Astrocyte of the spinal cord (primary cell): Measurements from ENCODE around the gene TRAPPC10.
A peak's percentile ranks its signal among the peaks of the same experiment; 100 is the strongest.

Source experiments
- DNase-seq: peaks from one replicate; pipeline ENCODE4 v3.0.0; 2011; ENCODE audit warnings: low read depth, low spot score
- H3K4me3 ChIP-seq: 2 replicates; pipeline ENCODE4 v1.5.1; 2011; ENCODE audit warnings: low read depth, mild to moderate bottlenecking, low read length, moderate library complexity
- in situ Hi-C: cut with HindIII; loops from 2 replicates; pipeline ENCODE4 v1.10.0; 2017; ENCODE audit warnings: low sequenced_read_pairs
- TF ChIP-seq, protein P1 (sequence below): IDR thresholded peaks from 2 replicates; pipeline ENCODE4 v1.5.1; 2012; ENCODE audit warnings: low read depth, mild to moderate bottlenecking, low read length, inconsistent platforms

TRAPPC10 gene

DNA sequence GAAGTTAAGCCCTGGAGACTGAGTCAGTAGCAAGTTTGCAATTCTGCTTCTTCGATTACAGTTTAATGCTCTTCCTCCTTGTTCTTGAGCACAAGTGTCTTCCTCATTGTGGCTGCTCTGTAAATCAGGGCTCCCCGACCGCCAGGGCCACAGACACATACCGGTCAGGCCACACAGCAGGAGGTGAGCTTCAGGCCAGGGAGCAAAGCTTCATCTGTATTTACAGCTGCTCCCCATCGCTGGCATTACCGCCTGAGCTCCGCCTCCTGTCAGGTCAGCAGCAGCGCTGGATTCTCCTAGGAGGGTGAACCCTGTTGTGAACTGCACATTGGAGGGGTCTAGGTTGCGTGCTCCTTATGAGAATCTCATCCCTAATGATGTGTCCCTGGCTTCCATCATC is 1.7 kb upstream of the TRAPPC10 start:
- H3K4me3 ChIP-seq: no peak overlapping the region
- TF ChIP-seq, protein P1, sequence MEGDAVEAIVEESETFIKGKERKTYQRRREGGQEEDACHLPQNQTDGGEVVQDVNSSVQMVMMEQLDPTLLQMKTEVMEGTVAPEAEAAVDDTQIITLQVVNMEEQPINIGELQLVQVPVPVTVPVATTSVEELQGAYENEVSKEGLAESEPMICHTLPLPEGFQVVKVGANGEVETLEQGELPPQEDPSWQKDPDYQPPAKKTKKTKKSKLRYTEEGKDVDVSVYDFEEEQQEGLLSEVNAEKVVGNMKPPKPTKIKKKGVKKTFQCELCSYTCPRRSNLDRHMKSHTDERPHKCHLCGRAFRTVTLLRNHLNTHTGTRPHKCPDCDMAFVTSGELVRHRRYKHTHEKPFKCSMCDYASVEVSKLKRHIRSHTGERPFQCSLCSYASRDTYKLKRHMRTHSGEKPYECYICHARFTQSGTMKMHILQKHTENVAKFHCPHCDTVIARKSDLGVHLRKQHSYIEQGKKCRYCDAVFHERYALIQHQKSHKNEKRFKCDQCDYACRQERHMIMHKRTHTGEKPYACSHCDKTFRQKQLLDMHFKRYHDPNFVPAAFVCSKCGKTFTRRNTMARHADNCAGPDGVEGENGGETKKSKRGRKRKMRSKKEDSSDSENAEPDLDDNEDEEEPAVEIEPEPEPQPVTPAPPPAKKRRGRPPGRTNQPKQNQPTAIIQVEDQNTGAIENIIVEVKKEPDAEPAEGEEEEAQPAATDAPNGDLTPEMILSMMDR: no peak
- in situ Hi-C loops: no loop called here
- peak; percentile 22 for DNase-seq

DNA sequence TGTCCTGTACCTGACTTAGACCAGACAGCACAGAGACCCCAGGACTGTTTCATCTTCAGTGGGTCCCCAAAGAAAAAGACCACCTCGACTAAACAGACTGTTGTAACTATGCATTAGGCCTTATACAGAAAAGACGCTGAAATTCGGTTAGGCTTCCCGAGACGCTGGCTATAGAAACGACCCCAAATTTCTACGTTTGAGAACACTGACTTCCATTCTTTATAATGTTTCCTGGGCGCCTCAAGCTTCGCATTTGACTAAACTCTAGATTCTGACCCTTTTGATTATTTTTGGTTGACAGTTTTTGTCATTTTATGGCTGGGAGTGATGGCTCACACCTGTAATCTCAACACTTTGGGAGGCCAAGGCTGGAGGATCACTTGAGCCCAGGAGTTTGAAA is 986 bp upstream of the TRAPPC10 start:
- in situ Hi-C loops: no loop called here
- peak overlapping the region; percentile 66 for H3K4me3 ChIP-seq
- TF ChIP-seq, protein P1: no peak
- no peak for DNase-seq

DNA sequence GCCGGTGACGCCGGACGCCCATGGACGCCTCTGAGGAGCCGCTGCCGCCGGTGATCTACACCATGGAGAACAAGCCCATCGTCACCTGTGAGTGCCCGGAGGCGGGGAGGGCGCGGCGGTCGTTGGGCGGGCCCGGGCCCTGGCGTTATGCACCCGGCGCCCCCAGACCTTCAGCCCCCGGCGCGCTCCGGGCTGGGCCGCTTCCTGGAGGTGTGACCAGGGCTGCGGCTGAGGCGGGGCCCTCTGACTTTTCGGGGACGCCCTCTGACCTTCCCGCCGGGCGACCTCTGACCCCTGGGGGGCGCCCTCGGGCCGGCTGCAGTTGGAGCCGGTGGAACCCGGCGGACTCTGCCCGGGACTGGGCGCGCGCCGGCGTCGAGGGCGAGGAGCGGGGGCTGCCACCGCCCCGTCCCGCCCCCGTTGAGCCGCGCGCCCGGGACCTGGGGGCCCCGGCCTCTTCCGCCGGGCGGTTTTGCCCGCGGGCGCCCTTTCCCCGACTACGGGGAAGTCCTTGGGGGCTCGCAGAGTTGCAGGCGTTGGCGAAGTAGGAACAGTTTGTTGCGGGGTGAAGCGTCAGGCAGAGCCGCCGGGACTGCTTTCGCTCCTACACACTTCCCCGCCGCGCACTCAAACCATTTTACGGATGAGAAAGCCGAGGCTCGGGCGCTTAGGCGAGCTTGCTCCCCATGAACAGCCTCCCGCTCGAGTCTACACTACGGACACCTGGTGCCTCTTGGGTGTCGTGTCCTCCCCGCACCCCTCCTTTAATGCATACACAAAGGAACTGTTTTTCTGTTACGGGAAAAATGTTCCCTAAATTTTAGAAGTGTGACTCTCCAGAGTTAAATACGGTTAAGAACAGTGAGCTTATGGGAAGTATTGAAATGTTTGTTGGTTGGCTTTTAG is 618 bp downstream of the TRAPPC10 start:
- in situ Hi-C loops: no loop called here
- TF ChIP-seq, protein P1: no peak
- peak overlapping the region; percentile 55 for H3K4me3 ChIP-seq
- no peak for DNase-seq

DNA sequence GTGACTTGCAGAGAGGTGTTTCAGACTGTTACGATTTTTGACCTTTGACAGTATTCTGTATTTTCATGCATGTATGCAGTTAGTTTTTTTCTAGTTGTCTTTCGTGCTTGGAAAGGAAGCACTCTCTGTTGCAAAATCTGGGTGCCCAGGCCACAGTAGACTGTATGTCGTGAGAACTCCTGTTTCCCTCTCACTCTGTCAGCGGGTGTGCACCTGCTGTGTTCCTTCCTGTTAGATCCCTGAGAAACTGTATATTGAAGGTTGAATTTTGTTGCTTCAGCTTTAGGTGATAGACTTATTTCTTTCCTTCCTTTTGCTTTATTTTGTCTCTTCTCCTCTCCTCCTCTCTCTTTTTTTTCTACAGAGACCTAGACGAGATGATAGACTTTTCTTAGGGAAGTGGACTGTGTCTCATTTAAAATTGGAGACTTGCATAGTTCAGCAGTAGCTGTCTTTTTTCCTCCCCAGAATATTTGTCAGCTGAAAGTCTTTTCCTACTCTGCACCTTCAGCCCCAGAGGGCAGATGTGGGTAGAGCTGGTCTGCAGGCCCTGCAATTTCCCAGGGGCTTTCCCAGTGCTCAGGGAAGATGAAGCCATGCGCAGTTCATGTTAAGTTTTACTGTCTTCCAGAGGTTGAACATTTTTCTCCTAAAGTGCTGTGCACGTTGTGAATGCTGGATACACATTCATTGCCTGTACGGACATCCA is 1.4 kb downstream of the TRAPPC10 start:
- no peak for DNase-seq
- in situ Hi-C loops: no loop called here
- TF ChIP-seq, protein P1: no peak
- peak overlapping the region; percentile 55 for H3K4me3 ChIP-seq

DNA sequence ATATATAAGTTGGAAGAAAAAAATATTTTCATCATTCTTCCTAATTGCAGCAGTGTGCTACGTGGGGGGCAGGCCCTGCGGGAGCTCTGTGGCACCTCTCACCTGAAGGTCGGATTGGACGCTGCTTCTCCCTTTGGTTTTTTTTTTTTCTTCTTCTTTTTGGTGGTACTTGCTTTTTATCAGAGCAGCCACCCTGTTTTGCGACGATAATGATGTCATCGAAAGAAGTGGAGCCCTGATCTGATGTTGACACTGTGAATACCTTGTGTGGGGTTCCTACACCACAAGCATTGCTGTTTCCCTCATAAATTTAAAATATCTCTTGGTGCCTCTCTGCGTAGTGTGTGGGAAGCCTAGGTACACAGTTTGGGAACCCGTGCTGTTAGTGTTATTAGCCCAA is 5.5 kb downstream of the TRAPPC10 start:
- no peak for DNase-seq
- TF ChIP-seq, protein P1: no peak
- no peak overlapping the region for H3K4me3 ChIP-seq
- in situ Hi-C loops: no loop called here

DNA sequence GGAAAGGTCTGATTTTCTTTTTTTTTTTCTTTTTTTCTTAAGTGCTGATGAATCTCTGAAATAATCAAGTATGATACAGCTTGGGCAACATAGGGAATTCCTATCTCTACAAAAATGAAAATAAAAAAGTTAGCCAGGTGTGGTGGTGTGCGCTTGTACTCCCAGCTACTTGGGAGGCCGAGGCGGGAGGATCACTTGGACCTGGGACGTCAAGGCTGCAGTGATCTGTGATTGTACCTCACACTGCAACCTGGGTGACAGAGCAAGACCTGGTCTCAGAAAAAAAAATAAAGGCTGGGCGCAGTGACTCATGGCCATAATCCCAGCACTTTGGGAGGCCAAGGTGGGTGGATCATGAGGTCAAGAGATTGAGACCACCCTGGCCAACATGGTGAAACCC is 6.0 kb downstream of the TRAPPC10 start:
- TF ChIP-seq, protein P1: no peak
- DNase-seq: no peak
- in situ Hi-C loops: no loop called here
- H3K4me3 ChIP-seq: no peak overlapping the region
